ENCODE results near the gene GLI1. TPM values are rescaled to one million over a fixed set of nuclear protein-coding genes. Genes with fewer than 3 reads are reported as not detected.

Gene GLI1
- total RNA-seq, 2 experiments from 2014 or later = 0.31 to 0.85 TPM

GRCh38 chr12:57511161-57511560 lies 51.6 kb downstream of the GLI1 start:
- no peak overlapping the region for H3K4me3 Mint-ChIP-seq
- H3K27ac Mint-ChIP-seq = peak overlapping the region; percentile 53
- no peak for ATAC-seq (ENCODE audit: poor library complexity)
- H3K4me1 Mint-ChIP-seq (ENCODE audit: low read depth) = no peaks in the 10 kb centered on the region
- H3K27ac ChIP-seq (ENCODE audit: low read depth in 1 of 2, low read length in 2 of 2) = no peak overlapping the region
- intact Hi-C loops (cut with DNase I, micrococcal nuclease) = no loop called here
- no peaks in the 10 kb centered on the region for H3K27me3 Mint-ChIP-seq
- no peak for DNase-seq
- CTCF ChIA-PET = no interaction called here
- no peaks in the 10 kb centered on the region for H3K9me3 Mint-ChIP-seq
- H3K36me3 ChIP-seq (ENCODE audit: insufficient read depth, low read length) = peaks cover 71% of the 10 kb centered on the region
- peaks cover 69% of the 10 kb centered on the region for H3K36me3 Mint-ChIP-seq (ENCODE audit: low read depth)
- no peak for TF ChIP-seq CTCF (IDR thresholded peaks at IDR 0.05)
- POLR2A ChIA-PET = no interaction called here
- H3K4me3 ChIP-seq (ENCODE audit: low read length) = no peak overlapping the region
- no peaks in the 10 kb centered on the region for H3K4me1 ChIP-seq (ENCODE audit: insufficient read depth, low read length)
- no peaks in the 10 kb centered on the region for H3K9me3 ChIP-seq (ENCODE audit: control insufficient read depth in 1 of 2, insufficient read depth in 1 of 2, low read length in 2 of 2)
- no peaks in the 10 kb centered on the region for H3K27me3 ChIP-seq (ENCODE audit: control insufficient read depth in 1 of 2, insufficient read depth in 2 of 2, low read length in 2 of 2)

- intact Hi-C loops (cut with DNase I, micrococcal nuclease) = no loop called here
- H3K9me3 ChIP-seq (ENCODE audit: control insufficient read depth in 1 of 2, insufficient read depth in 1 of 2, low read length in 2 of 2) = no peaks in the 10 kb centered on the region
- Mint-ChIP-seq H3K27me3 (no peaks in the 10 kb centered on the region), H3K4me3 (no peak overlapping the region), H3K36me3 (ENCODE audit: low read depth) (peaks cover 71% of the 10 kb centered on the region), H3K9me3 (no peaks in the 10 kb centered on the region), H3K27ac (peak overlapping the region; percentile 53), H3K4me1 (ENCODE audit: low read depth) (no peaks in the 10 kb centered on the region)
- no peak for TF ChIP-seq CTCF (IDR thresholded peaks at IDR 0.05)
- H3K4me3 ChIP-seq (ENCODE audit: low read length) = no peak overlapping the region
- ChIA-PET CTCF (interaction anchor here (1.5 kb wide), 1 partner anchor 35 kb away, joined by 3 read pairs; the partner anchor contains the start of gene DCTN2), POLR2A (interaction anchor here (0.6 kb wide), 1 partner anchor 1773 kb away, joined by 3 read pairs; no protein-coding TSS in a partner anchor)
- H3K27ac ChIP-seq (ENCODE audit: low read depth in 1 of 2, low read length in 2 of 2) = peak overlapping the region in 1 of 2 donors; percentile 3
- H3K27me3 ChIP-seq (ENCODE audit: control insufficient read depth in 1 of 2, insufficient read depth in 2 of 2, low read length in 2 of 2) = no peaks in the 10 kb centered on the region
- ATAC-seq (ENCODE audit: poor library complexity) = no peak
- no peak for DNase-seq
- H3K36me3 ChIP-seq (ENCODE audit: insufficient read depth, low read length) = peaks cover 73% of the 10 kb centered on the region
- H3K4me1 ChIP-seq (ENCODE audit: insufficient read depth, low read length) = no peaks in the 10 kb centered on the region
Observed at GRCh38 chr12:57511588-57512325, 52.2 kb downstream of the GLI1 start.

GRCh38 chr12:57512665-57513064 lies 53.1 kb downstream of the GLI1 start:
- H3K27ac Mint-ChIP-seq = peak overlapping the region; percentile 53
- no peak for TF ChIP-seq CTCF (IDR thresholded peaks at IDR 0.05)
- peaks cover 80% of the 10 kb centered on the region for H3K36me3 Mint-ChIP-seq (ENCODE audit: low read depth)

More at GRCh38 chr12:57512665-57513064, 53.1 kb downstream of the GLI1 start:
- no peaks in the 10 kb centered on the region for H3K9me3 Mint-ChIP-seq
- peaks cover 5% of the 10 kb centered on the region for H3K4me1 Mint-ChIP-seq (ENCODE audit: low read depth)
- peaks cover 82% of the 10 kb centered on the region for H3K36me3 ChIP-seq (ENCODE audit: insufficient read depth, low read length)
- H3K4me1 ChIP-seq (ENCODE audit: insufficient read depth, low read length) = peaks cover under 1% of the 10 kb centered on the region
- DNase-seq = no peak
- no peak for ATAC-seq (ENCODE audit: poor library complexity)
- no peak overlapping the region for H3K4me3 Mint-ChIP-seq
- intact Hi-C loops (cut with DNase I, micrococcal nuclease) = no loop called here
- no peaks in the 10 kb centered on the region for H3K27me3 Mint-ChIP-seq
- ChIA-PET CTCF (interaction anchor here (1.5 kb wide), 1 partner anchor 34 kb away, joined by 3 read pairs; the partner anchor contains the start of gene DCTN2), POLR2A (no interaction called here)
- no peak overlapping the region for H3K4me3 ChIP-seq (ENCODE audit: low read length)
- no peak overlapping the region for H3K27ac ChIP-seq (ENCODE audit: low read depth in 1 of 2, low read length in 2 of 2)
- H3K9me3 ChIP-seq (ENCODE audit: control insufficient read depth in 1 of 2, insufficient read depth in 1 of 2, low read length in 2 of 2) = no peaks in the 10 kb centered on the region
- no peaks in the 10 kb centered on the region for H3K27me3 ChIP-seq (ENCODE audit: control insufficient read depth in 1 of 2, insufficient read depth in 2 of 2, low read length in 2 of 2)

Measured in CD4-positive, alpha-beta T cell (primary cell).